ENCODE measurements around the gene USP21.

Gene USP21

DNA sequence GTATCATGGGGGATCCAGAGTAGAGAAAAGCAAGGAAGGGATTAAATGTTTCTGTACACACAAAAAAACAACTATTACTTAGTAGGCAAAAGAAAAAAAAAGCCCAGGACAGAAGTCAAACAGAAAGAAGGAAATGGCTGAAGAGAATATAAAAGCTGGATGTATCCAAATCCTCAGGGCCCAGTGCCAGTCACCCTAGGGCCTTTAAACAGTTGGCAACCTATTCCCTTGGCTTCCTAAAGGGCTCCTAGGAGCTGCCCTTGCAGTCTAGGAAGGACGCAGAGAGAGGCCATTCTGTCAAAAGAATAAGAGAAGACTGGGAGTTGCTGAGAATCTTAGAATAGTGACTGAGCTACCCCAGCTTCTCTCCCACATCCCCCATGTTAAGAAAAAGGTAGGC is 13.0 kb downstream of the USP21 start:
- no peak for DNase-seq (ENCODE audit: low read depth)

DNA sequence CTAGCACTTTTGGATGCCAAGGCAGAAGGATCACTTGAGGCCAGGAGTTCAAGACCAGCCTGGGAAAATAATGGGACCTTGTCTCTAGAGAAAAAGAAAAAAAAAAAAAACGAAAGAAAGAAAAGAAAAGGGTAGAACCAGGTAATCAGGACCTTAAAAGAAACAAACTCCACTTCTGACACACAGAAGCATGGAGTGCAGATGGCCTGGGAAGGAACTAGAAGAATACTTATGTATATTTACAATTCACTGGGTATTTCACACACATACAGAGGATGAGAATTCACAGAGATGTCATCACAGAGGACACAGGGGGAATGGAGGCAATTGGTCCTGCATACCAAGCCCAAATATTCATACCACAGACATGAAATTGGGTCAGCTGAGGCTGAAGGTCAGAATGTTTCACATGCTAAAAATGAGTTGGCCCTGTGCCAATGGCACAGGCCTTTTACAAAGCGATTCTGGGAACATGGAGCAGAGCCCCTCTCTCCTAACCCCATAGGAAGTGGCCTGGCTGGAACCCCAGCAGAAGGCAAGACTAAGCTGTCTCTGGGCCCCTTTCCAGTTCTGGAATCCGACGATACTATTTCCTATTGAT is 13.6 kb downstream of the USP21 start:
- no peak for DNase-seq (ENCODE audit: low read depth)

DNA sequence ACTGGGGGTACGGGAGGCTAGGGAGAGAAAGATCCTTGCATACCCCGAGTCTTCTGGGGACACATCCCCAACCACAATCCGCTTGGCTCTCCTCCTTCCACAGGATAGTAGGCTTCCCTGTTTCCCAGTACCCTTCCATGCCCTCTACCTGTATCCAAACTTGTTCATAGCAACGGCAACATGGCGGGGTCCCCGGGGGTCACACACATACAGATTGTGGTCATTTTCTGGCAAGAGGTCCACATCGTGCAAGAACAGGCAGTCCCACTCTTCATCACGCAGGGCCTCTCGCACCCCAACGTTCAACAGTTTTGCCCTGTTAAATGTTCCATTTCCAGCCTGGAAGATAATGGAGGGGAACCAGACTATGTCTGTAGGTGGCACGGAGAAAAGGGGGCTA is 14.4 kb downstream of the USP21 start:
- DNase-seq (ENCODE audit: low read depth): no peak

DNA sequence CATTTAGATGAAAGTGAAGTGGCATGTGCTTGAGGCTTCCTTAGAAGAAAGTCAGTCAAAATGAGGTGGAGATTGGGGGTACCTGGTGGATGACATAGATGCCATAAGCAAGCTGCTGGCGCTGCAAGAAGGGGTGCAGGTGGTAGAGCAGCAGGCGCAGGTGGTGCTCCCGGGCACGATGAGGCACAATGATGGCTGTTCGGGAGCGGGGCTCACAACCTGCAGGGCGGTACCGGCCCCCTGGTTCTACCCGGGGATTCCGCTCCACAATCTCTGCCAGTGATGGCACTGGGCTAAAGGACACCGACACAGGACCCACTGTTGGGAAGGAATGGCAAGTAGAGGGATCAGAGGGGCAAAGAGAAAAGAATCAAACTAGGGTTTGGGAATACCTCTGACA is 15.6 kb downstream of the USP21 start:
- no peak for DNase-seq (ENCODE audit: low read depth)

DNA sequence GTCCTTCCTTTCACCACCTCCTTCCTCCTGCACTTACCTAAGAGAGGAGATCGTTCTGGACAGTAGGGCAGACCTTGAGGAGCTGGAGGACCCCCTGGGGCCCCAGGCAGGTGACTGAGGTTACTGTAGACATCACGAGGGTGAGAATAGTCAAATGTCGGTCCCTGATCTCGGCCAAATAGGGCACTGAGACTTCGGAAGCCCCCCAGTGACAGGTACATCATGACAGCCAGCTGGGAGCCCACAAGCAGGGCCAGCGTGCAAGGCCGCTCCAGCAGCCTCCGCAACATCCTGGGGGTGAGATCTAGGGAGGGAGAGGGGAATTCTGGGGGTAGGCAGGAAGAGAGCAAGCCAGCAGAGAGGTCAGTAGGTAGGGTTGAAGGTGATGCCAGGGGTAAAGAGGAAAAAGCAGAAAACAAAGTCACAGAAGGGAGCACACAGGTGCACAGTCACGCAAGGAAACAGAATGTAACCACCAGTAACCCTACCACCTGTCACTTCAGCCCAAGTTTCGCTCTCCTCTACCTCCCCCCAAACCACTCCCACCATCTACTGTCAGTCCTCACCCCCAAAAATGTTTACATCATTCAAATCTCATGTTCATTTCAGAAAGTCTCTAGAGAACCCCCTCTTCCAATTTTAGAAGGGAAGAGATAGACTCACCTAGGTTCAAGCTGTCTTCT is 16.6 kb downstream of the USP21 start:
- DNase-seq (ENCODE audit: low read depth): no peak

DNA sequence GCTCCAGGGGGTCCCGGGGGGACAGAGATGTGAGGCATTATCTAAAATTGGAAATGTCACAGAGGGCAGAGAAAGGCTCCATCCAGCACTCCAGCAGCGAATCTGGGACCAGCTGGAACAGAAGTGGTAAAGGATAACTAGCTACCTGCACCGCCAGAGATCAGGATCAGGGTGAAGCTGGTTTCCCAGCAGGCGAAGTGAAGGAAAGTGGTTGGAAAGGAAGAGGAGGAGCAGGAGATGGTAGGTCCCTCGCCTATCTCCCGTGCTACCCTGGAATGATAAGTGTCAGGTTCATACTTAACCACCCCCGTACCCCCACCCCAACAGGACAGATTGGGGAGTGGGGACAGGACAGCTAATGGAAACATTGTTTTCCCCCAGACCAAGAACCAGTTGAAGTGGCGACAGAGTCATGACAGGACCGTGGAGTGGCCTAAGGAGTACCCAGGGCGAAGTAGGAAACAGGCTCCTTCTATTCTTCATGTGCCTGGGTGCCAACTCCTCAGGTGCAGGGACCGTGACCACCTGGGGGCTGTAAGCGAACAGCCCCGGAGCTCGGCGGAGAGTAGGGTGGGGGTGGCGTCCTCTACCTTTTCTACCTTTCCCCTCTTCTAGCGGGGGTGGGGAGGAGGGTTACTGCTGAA is 17.3 kb downstream of the USP21 start:
- no peak for DNase-seq (ENCODE audit: low read depth)

DNA sequence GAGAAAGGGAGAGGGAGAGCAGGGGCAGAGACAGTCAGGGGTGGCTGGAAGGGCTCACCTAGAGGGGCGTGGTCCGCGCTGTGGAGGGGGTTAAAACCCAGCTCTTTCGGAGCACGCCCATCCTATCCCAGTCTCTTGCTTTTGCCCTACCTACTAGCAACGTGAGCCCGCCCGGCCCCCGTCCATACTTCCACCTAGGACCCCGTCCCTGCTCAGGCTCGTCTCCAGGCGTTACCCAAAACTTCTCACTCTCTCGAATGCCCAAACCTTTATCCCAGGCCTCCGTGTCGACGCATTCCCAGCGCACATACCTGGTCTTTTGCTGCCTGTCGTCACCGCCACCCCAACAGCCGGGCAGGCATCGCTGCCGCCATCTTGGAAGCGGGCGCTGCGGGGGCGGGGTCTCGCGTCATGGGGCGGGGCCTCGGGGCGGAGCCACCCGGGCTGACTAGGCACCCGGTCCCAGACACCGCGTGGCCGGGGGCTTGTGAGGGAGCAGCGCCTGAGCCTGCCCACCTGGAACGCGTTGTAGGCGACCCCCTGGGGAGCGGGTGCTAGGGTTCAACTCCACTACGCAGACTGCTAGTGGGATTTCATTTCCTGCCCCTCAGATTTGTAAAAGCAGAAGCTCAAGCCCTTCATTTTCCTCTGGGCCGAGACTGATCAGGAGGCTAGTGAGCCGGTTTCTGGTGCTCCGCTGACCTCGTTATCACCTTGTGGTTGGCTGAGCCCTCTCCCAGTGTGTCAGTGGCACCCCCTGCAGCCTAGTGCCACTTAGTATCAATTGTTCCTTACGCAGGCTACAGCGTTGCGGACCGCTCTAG is 18.0 kb downstream of the USP21 start, which contains the start of gene B4GALT3:
Gene B4GALT3 (minus strand): TSS at position 396 of the 824 bp plus-strand sequence. CDS start 1,447 bp downstream, outside the sequence.
- DNase-seq (ENCODE audit: low read depth): peak; percentile 87

DNA sequence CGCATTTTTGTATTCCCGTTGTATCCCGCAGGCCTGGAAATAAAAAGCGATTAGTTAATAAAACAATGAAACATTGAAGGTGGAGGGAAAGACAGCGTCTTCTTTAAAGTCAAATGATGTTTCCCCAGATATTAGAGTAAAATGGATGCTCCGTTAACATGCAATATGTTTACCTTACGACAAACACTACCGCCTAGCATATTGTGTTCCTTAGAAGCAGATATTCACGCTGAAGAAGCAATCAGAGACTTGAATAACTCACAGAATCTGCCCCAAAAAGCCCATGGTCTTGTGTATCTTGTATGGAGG is 18.6 kb downstream of the USP21 start:
- DNase-seq (ENCODE audit: low read depth): no peak

DNA sequence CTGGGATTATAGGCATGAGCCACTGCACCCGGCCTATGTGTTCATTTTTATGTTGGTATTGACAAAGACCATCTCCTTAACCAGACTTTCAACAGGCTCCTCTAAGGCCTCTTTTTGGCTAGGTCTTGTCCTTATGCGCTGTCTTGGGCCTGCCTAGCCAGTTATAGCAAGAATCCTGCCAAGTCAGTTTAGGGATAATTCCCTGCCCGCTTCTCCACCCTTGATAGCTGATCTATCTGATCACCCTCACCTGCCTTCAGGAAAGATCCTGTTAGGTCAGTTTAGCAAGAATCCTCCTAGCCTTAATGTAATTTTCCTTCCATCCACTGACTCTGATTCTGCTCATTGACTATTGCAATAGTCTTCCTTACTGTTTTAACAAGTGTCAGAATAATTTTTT is 20.4 kb downstream of the USP21 start:
- no peak for DNase-seq (ENCODE audit: low read depth)

DNA sequence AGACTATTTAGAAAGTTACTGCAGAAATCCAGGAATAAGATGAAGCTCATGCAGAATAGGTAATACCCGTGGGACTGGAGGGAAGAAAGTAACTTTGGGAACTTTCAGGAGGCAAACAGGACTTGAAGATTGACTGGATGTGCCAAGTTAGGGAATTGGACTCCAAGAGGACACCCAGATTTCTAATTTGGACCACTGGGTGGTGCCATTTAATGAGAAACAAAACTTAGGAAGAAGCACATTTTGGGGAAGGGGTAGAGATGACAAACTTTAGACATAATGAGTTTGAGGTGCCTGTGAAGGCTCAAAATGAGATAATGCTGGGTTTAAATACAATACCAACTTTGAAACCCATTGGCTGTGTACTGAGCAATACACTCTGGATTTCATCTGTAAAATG is 21.3 kb downstream of the USP21 start:
- no peak for DNase-seq (ENCODE audit: low read depth)

DNA sequence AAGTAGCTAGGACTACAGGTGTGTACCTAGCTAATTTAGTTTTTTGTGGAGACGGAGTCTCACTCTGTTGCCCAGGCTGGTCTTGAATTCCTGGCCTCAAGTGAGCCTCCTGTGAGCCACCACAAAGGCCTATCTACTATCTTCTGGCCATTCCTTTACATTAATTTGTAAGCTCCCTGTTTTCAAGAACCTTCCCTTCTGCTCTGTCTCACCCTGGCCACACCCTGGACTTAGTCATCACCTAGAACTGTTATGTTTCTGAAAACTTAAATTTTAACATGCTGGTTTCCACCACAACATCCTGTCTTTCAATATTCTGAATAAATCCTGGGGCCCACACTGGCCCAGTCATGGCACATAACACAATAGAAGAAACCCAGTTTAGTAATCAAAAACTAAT is 22.9 kb downstream of the USP21 start:
- no peak for DNase-seq (ENCODE audit: low read depth)

DNA sequence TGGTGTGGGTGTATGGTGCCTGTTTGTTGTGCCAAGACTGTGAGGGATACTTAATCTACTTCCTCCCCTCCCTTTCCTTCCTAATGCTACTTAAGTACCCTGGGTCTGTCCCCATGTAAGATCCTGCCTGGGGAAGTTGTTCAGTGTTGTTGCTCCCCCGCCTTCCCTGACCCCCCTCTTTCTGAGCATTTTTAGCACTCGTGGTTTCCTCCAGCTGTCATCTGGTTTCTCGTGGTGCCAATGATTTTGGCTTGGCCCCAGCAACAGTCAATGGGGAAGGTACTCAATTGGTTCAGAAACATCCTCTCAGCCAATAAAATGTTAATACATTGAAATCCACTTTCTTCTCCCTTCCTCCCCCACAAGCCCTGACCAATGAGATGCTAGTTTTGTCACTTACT is 26.0 kb downstream of the USP21 start:
- DNase-seq (ENCODE audit: low read depth): peak; percentile 51

DNA sequence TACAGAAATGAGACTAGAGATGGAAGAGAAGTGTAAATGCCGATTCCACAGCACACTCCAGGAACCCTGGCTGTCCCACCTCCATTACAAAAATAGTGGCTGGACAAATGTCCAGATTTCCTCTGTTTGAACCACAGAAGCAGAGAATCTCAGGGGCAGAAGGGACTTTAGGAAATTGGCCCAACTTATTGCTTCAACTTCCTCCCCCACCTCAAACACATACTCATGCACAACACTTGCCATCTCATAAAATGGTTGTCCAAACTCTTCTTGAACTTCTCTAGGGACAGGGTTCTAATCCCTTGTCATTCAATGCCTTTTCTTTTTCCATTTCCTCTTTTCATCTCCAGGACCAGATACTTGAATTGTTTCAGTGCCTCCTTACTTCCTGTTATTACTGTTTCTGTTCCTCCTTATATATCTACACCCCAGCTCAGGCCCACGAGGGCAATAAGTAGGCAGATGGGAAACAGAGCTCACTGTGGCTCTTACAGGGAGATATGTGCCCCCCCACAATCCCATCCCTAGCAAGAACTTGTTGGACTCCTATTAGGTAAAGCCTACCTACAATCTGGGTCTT is 26.5 kb downstream of the USP21 start:
- no peak for DNase-seq (ENCODE audit: low read depth)

DNA sequence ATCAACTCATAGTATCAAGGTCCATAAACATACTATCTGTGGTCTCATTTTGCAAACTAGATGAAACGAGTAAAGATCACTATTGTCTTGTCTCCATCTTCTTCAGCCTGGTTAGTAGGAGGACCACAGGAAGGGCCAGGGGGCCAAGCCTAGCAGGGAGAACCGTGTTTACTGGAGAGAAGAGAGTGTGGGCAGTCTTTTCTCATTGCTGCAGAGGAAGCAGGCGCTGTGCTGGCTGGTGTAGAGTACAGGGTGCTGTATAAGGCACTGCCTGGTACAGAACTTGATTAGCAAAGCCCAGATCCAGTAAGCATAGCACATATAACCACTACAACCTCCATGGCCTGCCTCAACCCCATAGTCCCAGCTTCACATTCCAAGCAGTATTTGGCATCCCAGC is 28.0 kb downstream of the USP21 start:
- no peak for DNase-seq (ENCODE audit: low read depth)

DNA sequence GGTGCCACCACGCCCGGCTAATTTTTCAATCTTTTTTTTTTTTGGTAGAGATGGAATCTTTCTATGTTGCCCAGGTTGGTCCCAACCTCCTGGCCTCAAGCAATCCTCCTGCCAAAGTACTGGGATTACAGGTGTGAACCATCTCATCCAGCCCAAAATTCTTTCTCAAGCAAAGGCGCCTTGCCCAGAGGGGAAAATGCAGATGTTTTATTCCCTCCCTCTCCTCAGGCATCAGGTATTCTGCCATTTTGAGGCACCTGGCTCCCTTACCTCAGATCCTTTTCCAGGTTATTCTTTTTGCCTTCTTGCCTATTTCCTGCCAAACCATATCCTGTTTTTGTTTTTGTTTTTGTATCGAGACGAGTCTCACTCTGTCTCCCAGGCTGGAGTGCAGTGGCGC is 29.1 kb downstream of the USP21 start:
- DNase-seq (ENCODE audit: low read depth): no peak

DNA sequence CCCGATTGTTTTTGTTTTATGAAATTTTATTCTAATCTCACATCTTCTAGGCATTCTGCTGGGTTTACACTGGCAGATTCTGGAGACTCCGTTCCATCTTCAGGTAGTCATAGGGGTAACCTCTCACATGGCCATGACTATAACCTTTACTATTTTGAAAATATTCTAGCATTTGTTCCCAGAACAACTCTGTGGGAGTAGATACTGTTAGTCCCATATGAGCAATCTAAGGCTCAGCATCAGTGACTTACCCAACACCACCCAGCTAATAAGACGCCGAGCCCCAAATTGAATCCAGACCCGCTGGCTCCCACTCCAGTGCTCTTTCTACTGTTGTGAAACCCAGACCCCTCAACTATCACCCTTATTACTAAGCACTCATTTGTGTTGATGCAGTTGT is 29.7 kb downstream of the USP21 start:
- DNase-seq (ENCODE audit: low read depth): no peak

DNA sequence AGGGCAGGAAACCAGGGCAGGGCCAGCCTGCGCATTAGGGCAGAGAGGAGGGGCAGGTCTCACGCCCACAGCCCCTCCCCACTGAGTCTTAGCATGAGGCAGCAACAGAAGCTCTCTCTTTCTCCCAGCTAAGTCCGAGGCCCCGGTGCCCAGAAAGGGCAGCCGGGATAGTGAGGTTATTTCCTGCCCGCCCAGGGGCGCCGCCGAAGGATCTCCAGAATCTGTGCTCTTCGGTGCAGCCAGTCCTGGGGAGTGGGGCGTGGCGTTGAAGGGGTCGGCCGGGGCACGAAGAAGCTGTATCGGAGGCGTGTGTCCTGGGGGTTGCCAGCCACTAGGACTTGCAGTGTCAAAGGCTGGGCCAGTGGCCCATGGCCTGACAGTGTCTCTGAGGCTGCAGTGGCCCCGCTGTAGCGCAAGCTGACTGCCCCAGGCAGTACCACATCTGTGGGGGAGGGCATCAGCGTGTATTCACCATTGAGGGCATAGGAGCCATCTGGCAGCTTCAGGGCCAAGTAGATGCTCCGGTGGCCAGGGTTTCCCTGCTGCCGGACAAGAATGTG is 31.7 kb downstream of the USP21 start:
- DNase-seq (ENCODE audit: low read depth): no peak

DNA sequence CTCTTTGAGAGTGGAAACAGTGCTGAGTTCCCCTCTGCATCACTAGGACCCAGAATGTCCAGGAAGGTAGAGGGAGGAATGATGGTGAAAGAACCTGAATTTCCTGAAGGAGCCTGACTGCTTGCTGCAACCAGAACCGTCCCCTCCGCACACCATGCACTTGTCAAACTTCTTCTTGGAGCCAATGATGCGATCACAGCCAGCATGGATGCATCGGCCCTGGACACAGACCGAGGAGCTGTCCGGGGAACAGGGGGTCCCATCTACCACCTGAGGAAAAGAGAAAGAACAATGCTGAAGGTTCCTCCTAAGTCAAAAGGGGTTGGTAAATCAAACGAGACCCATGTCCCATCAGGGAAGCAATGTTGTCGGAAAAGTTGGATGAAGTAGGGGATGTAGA is 32.7 kb downstream of the USP21 start:
- DNase-seq (ENCODE audit: low read depth): no peak

DNA sequence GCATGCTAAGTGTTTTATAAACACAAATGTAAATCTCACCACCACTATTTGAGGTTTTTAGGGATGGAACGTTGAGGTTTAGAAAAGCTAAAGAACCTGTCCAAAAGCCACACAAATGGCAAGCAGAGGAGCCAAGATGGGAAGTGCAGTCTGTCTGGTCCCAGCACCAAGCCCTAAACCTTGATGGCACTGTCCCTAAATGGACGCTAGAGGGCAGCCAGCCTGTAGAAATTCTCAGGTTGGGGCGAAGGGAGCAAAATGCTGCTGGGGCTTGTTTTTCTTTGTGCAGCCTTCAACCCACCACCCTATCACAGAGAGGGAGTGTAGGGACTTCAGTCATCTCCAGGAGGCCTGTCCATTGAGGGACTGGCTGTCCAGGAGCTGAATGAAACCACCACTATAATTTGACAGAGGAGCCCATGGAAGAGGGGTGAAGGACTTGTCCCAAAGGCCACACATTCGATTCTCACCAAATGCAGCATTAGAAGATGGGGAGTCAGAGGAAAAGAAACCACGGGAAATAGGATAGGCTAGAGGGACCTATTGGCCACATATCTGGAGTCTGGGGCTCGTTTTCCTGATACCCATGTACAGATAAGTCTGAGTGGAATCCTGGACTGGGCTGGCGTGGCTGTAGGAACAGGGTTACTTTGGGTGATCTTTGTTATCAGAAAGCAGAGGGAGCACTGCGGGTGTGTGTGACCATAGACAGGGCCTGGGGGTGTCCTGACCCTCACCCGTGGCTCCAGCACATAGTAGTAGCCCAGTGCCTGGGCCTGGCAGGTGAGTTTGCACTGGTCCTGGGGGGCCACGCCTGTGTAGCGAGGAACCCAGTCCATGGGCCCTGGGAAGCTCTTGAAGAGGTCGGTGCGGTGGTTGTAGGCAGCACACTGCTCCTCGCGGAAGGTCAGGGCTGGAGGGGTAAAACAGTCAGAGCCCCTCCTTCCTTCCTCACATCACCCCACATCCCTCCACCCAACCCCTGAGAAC is 33.5 kb downstream of the USP21 start:
- DNase-seq (ENCODE audit: low read depth): peak; percentile 55

DNA sequence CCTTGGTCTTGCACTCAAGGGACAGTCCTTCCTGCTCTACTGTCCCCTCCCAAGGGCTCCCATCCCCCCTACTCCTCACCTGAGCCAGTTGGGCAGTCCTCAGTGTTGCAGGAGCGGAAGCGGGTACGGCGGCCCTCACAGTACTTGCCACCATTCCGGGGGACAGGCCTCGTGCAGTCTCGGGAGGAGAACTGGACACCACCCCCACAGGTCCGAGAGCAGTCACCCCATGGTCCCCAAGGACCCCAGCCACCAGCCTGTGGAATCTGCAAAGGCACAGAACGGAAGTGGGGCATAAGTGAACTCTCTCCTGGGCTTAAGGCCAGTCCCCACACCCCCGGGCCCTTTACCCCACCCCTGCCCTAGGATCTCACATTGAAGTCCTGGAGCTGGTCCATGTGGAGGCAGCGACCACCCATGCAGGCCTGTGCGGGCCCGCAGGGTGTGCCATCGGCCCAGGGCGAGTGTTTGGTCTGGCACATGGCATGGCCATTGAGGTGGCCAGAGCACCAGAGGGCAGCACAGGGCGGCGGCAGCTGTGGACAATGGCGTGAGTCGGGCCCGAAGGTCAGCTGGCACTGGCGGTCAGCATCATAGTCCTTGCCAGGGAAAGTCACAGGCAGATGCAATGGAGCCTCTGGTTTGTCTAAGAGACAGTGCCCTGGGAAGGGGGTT is 34.4 kb downstream of the USP21 start:
- DNase-seq (ENCODE audit: low read depth): no peak

Data from CMK (cell line).